IMR-90 (cell line): ENCODE data around the gene STK32A. TPM values are rescaled to one million over a fixed set of nuclear protein-coding genes. Genes with fewer than 3 reads are reported as not detected.

ENCODE experiments used
- ATAC-seq: fragments of 200-7000 bp; cut with Tn5 transposase; 2 replicates; pipeline ENCODE4 v1.9.1; 2020; ENCODE audit warnings: low read depth, mild to moderate bottlenecking, moderate library complexity
- BruUV-seq: library from RNA; stranded (reverse); fragments of 400-500 nt; replicated peaks from 2 replicates; lab custom pipeline; 2021; lab: Mats Ljungman, UMichigan
- CTCF ChIA-PET: fragments of 300-600 bp; formaldehyde crosslinking; extraction: SDS; loops from one replicate; lab custom pipeline; 2021; ENCODE audit warnings: antibody characterized with exemption; lab: Yijun Ruan, JAX
- POLR2A ChIA-PET: fragments of 300-600 bp; sonication (Branson Sonifier 250); formaldehyde crosslinking; loops from one replicate; lab custom pipeline; 2022; ENCODE audit warnings: antibody characterized with exemption; ENCODE audit not compliant: unreplicated experiment; lab: Charles Lee
- DNase-seq: peaks from one replicate; pipeline ENCODE4 v3.0.0; 2013
- H2AFZ ChIP-seq: replicated peaks from 2 replicates; pipeline ENCODE3; 2013; ENCODE audit warnings: low read length, mild to moderate bottlenecking; ENCODE audit not compliant: poor library complexity
- H2AK5ac ChIP-seq: 2 replicates; pipeline ENCODE4 v1.6.1; 2013; ENCODE audit warnings: low read depth, low read length, inconsistent platforms
- H2AK9ac ChIP-seq: replicated peaks from 2 replicates; pipeline ENCODE3; 2013; ENCODE audit warnings: mild to moderate bottlenecking, low read depth, low read length, moderate library complexity; ENCODE audit not compliant: poor library complexity
- H2BK120ac ChIP-seq: 2 replicates; pipeline ENCODE4 v1.6.1; 2013; ENCODE audit warnings: low read depth, low read length, inconsistent platforms
- H2BK15ac ChIP-seq: 3 replicates; pipeline ENCODE4 v1.6.1; 2013; ENCODE audit warnings: low read depth, low read length, inconsistent platforms
- H2BK20ac ChIP-seq: 2 replicates; pipeline ENCODE4 v1.6.1; 2013; ENCODE audit warnings: low read depth, mild to moderate bottlenecking, inconsistent platforms, low read length, moderate library complexity
- H2BK5ac ChIP-seq: 2 replicates; pipeline ENCODE4 v1.6.1; 2013; ENCODE audit warnings: mild to moderate bottlenecking, low read depth, low read length, inconsistent platforms; ENCODE audit not compliant: poor library complexity, severe bottlenecking
- H3K14ac ChIP-seq: replicated peaks from 2 replicates; pipeline ENCODE4 v1.6.1; 2013; ENCODE audit warnings: low read depth, low read length, inconsistent platforms
- H3K18ac ChIP-seq: 2 replicates; pipeline ENCODE4 v1.6.1; 2013; ENCODE audit warnings: low read depth, low read length, control low read depth
- H3K23ac ChIP-seq: 2 replicates; pipeline ENCODE4 v1.6.1; 2013; ENCODE audit warnings: low read depth, low read length, inconsistent platforms
- H3K27ac ChIP-seq: 2 replicates; pipeline ENCODE4 v1.5.1; 2013; ENCODE audit warnings: mild to moderate bottlenecking, control low read depth, low read length; ENCODE audit not compliant: insufficient read depth
- H3K27me3 ChIP-seq: 2 replicates; pipeline ENCODE4 v1.6.1; 2013; ENCODE audit warnings: low read length; ENCODE audit not compliant: control insufficient read depth, insufficient read depth
- H3K36me3 ChIP-seq: 2 replicates; pipeline ENCODE4 v1.6.1; 2013; ENCODE audit warnings: low read length, mixed read lengths; ENCODE audit not compliant: control insufficient read depth, insufficient read depth
- H3K4ac ChIP-seq: 2 replicates; pipeline ENCODE4 v1.6.1; 2013; ENCODE audit warnings: low read depth, low read length, inconsistent platforms
- H3K4me1 ChIP-seq: 2 replicates; pipeline ENCODE4 v1.6.1; 2013; ENCODE audit warnings: low read length, mixed read lengths; ENCODE audit not compliant: control insufficient read depth, insufficient read depth
- H3K4me2 ChIP-seq: 2 replicates; pipeline ENCODE4 v1.6.1; 2013; ENCODE audit warnings: low read depth, mild to moderate bottlenecking, control low read depth, low read length, moderate library complexity
- H3K4me3 ChIP-seq: 2 replicates; pipeline ENCODE4 v1.5.1; 2013; ENCODE audit warnings: low read depth, mild to moderate bottlenecking, control low read depth, low read length, moderate library complexity; ENCODE audit not compliant: insufficient read depth
- H3K56ac ChIP-seq: 2 replicates; pipeline ENCODE4 v1.6.1; 2013; ENCODE audit warnings: low read length, inconsistent platforms; ENCODE audit not compliant: insufficient read depth; ENCODE audit errors: extremely low read depth
- H3K79me1 ChIP-seq, 2 experiments: 2 replicates each; pipeline ENCODE4 v1.6.1; 2013; ENCODE audit warnings: low read length in 2 of 2, inconsistent platforms in 1 of 2, low read depth in 1 of 2
- H3K9ac ChIP-seq: 2 replicates; pipeline ENCODE4 v1.6.1; 2013; ENCODE audit warnings: low read depth, low read length, control low read depth
- H3K9me1 ChIP-seq: 2 replicates; pipeline ENCODE4 v1.6.1; 2013; ENCODE audit warnings: low read length, inconsistent platforms; ENCODE audit not compliant: insufficient read depth
- H3K9me3 ChIP-seq: 2 replicates; pipeline ENCODE4 v1.6.1; 2013; ENCODE audit warnings: low read length; ENCODE audit not compliant: control insufficient read depth, insufficient read depth
- H4K20me1 ChIP-seq: 2 replicates; pipeline ENCODE4 v1.6.1; 2013; ENCODE audit warnings: low read length, inconsistent platforms; ENCODE audit not compliant: insufficient read depth
- H4K5ac ChIP-seq: 2 replicates; pipeline ENCODE4 v1.6.1; 2013; ENCODE audit warnings: mild to moderate bottlenecking, low read depth, low read length, control low read depth
- H4K8ac ChIP-seq, 2 experiments: 2 replicates each; pipeline ENCODE4 v1.6.1; 2013; ENCODE audit warnings: low read depth in 2 of 2, low read length in 2 of 2, control low read depth in 1 of 2, inconsistent platforms in 1 of 2
- H4K91ac ChIP-seq: 2 replicates; pipeline ENCODE4 v1.6.1; 2013; ENCODE audit warnings: low read depth, low read length, inconsistent platforms; ENCODE audit not compliant: insufficient read depth
- BHLHE40 ChIP-seq: fragments of 150-350 bp; IDR thresholded peaks from 2 replicates; pipeline ENCODE4 v1.6.1; 2016; ENCODE audit warnings: mild to moderate bottlenecking, low read depth, low read length
- CEBPB ChIP-seq: IDR thresholded peaks from 2 replicates; pipeline ENCODE4 v1.6.1; 2012; ENCODE audit warnings: low read depth, low read length, improper control_type of control experiment
- MAFK ChIP-seq: IDR thresholded peaks from 2 replicates; pipeline ENCODE4 v1.6.1; 2012; ENCODE audit warnings: low read depth, low read length, improper control_type of control experiment
- MAZ ChIP-seq: IDR thresholded peaks from 2 replicates; pipeline ENCODE4 v1.6.1; 2012; ENCODE audit warnings: low read depth, mild to moderate bottlenecking, low read length, improper control_type of control experiment, moderate library complexity, borderline replicate concordance
- NFE2L2 ChIP-seq: fragments of 150-350 bp; IDR thresholded peaks from 2 replicates; pipeline ENCODE4 v1.6.1; 2016; ENCODE audit warnings: low read depth, mild to moderate bottlenecking, low read length
- RFX5 ChIP-seq: IDR thresholded peaks from 2 replicates; pipeline ENCODE4 v1.8.0; 2012; ENCODE audit warnings: low read depth, mild to moderate bottlenecking, low read length, moderate library complexity
- SMC3 ChIP-seq: fragments of 150-350 bp; IDR thresholded peaks from 2 replicates; pipeline ENCODE4 v1.6.1; 2016; ENCODE audit warnings: low read depth, mild to moderate bottlenecking, antibody characterized with exemption, low read length, moderate library complexity
- WGBS, 2 experiments: methylation state at CpG; one replicate each; pipeline versions ENCODE4 v1.1.5 to v1.1.7; 2013; ENCODE audit warnings: missing lambda C conversion rate in 2 of 2; ENCODE audit not compliant: insufficient read length in 1 of 2; ENCODE audit errors: extremely low coverage in 2 of 2; 5-methylcytosine and 5-hydroxymethylcytosine counted together
- dilution Hi-C: fragments of 300-500 bp; cut with HindIII; formaldehyde crosslinking; loops from one replicate; pipeline ENCODE4 v1.14.3; 2018; ENCODE audit warnings: low sequenced_read_pairs; ENCODE audit not compliant: unreplicated experiment
- in situ Hi-C: fragments of 300-500 bp; cut with MboI; formaldehyde crosslinking; loops from 3 replicates; pipeline ENCODE4 v1.14.3; 2019; ENCODE audit warnings: low sequenced_read_pairs, inconsistent platforms, mixed read lengths
- intact Hi-C: fragments of 100-400 bp; cut with micrococcal nuclease; formaldehyde crosslinking; loops from 2 replicates; pipeline ENCODE4 v1.10.0; 2022
- polyA plus RNA-seq, 3 experiments: library from polyadenylated mRNA; depleted of rRNA; stranded (reverse); fragments of >200 nt; gene quantifications; 2 replicates each; pipeline ENCODE4 v1.2.3, GENCODE V29; 2012; ENCODE audit warnings: low replicate concordance in 1 of 3
- total RNA-seq: library from RNA; depleted of rRNA; stranded (reverse); fragments of >200 nt; gene quantifications from 2 replicates; pipeline ENCODE4 v1.2.3, GENCODE V29; 2012
- TF ChIP-seq, protein P1 (sequence below): fragments of 150-350 bp; IDR thresholded peaks from 2 replicates; pipeline ENCODE4 v1.6.1; 2016; ENCODE audit warnings: low read depth, mild to moderate bottlenecking, low read length, moderate library complexity, borderline replicate concordance

STK32A gene
- total and polyA plus RNA-seq, 2 of the 4 experiments (the other 2 are of a cell fraction), result 0.12 to 0.18 TPM

DNA sequence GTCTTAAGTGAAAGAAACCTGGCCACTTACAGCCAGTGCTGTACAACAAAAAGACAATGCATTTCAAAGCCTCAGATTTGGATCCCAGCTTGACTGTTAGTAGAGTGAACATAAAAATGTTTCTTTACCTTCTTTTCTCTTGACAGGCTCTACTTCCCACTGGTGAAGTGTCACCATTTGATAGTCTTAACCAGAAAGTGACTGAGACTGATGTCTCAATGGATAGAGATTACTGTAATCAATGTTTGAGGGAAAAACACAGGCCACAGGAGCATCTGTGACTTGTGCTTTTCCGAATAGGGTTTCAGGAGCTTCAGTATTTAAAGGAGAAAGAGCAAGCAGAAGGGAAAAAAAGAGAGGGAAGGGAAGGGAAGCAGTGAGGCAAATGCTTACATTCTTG is 41.7 kb upstream of the STK32A start:
- no peaks in the 10 kb centered on the region for H3K79me1 ChIP-seq
- intact Hi-C loops (no loop called here), dilution Hi-C loops (no loop called here), in situ Hi-C loops (loop anchor here (10.0 kb wide), 1 partner anchor 648 kb away; no protein-coding TSS in a partner anchor)
- H3K4ac ChIP-seq, result no peak overlapping the region
- no peak for ATAC-seq
- H2AK9ac ChIP-seq, result no peak overlapping the region
- no peak overlapping the region for H4K91ac ChIP-seq
- no peak overlapping the region for H2BK120ac ChIP-seq
- no peak overlapping the region for H2BK5ac ChIP-seq
- no peak overlapping the region for H3K18ac ChIP-seq
- no peak overlapping the region for H3K56ac ChIP-seq
- H4K8ac ChIP-seq, result no peak overlapping the region
- no peak overlapping the region for H2BK20ac ChIP-seq
- H3K9me3 ChIP-seq, result no peaks in the 10 kb centered on the region
- TF ChIP-seq SMC3 (no peak), MAZ (no peak), NFE2L2 (no peak), RFX5 (no peak), BHLHE40 (no peak), MAFK (no peak), CEBPB (no peak)
- TF ChIP-seq, protein P1, sequence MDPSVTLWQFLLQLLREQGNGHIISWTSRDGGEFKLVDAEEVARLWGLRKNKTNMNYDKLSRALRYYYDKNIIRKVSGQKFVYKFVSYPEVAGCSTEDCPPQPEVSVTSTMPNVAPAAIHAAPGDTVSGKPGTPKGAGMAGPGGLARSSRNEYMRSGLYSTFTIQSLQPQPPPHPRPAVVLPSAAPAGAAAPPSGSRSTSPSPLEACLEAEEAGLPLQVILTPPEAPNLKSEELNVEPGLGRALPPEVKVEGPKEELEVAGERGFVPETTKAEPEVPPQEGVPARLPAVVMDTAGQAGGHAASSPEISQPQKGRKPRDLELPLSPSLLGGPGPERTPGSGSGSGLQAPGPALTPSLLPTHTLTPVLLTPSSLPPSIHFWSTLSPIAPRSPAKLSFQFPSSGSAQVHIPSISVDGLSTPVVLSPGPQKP, result no peak
- no peak overlapping the region for H3K27ac ChIP-seq
- no TSS peak for BruUV-seq
- no peaks in the 10 kb centered on the region for H3K36me3 ChIP-seq
- no peak overlapping the region for H3K9ac ChIP-seq
- H3K14ac ChIP-seq, result no peak overlapping the region
- H3K27me3 ChIP-seq, result no peaks in the 10 kb centered on the region
- 17% methylated on average over 1 of the region's 1 CpG; no CpG with 5 or more reads in 1 of the 2 experiments for whole genome bisulfite sequencing, 2 experiments
- H2BK15ac ChIP-seq, result no peak overlapping the region
- no peaks in the 10 kb centered on the region for H4K20me1 ChIP-seq
- H3K9me1 ChIP-seq, result no peaks in the 10 kb centered on the region
- H2AFZ ChIP-seq, result no peak overlapping the region
- no peak for DNase-seq
- H3K4me3 ChIP-seq, result no peak overlapping the region
- no peak overlapping the region for H3K23ac ChIP-seq
- H2AK5ac ChIP-seq, result no peak overlapping the region
- no peak overlapping the region for H4K5ac ChIP-seq
- CTCF ChIA-PET, result no interaction called here
- no peak overlapping the region for H3K4me2 ChIP-seq
- H3K4me1 ChIP-seq, result no peaks in the 10 kb centered on the region
- POLR2A ChIA-PET, result no interaction called here
